Neural progenitor cell (in vitro differentiated cells): ENCODE results near the gene MKRN2OS. TPM values are rescaled to one million over a fixed set of nuclear protein-coding genes. Genes with fewer than 3 reads are reported as not detected.
"Not testable (repeated sequence)": the region's sequence is repeated elsewhere in the genome, so short reads cannot be mapped to it uniquely, and the experiment has no call there.

Source experiments
- DNase-seq: peaks from one replicate; pipeline ENCODE4 v3.0.0-alpha.2; 2016; ENCODE audit warnings: low spot score
- H2AFZ ChIP-seq: fragments of 200-600 bp; sonication (generic); replicated peaks from 2 replicates; pipeline ENCODE4 v1.6.1; 2016; ENCODE audit warnings: antibody characterized with exemption
- H3F3A ChIP-seq: fragments of 200-600 bp; sonication (generic); 2 replicates; pipeline ENCODE4 v1.6.1; 2016; ENCODE audit warnings: antibody characterized with exemption, low read depth
- H3K27ac ChIP-seq: fragments of 200-600 bp; sonication (generic); 2 replicates; pipeline ENCODE4 v1.5.1; 2016; ENCODE audit warnings: mild to moderate bottlenecking
- H3K27me3 ChIP-seq: fragments of 200-600 bp; sonication (generic); 2 replicates; pipeline ENCODE4 v1.6.1; 2016; ENCODE audit warnings: mild to moderate bottlenecking, moderate library complexity
- H3K36me3 ChIP-seq: fragments of 200-600 bp; sonication (generic); 2 replicates; pipeline ENCODE4 v1.5.1; 2016
- H3K4me1 ChIP-seq: fragments of 200-600 bp; sonication (generic); 2 replicates; pipeline ENCODE4 v1.6.1; 2016; ENCODE audit warnings: mixed run types
- H3K4me2 ChIP-seq: fragments of 200-600 bp; sonication (generic); 2 replicates; pipeline ENCODE4 v1.6.1; 2016
- H3K4me3 ChIP-seq: fragments of 200-600 bp; sonication (generic); 2 replicates; pipeline ENCODE4 v1.5.1; 2016
- H3K79me2 ChIP-seq: fragments of 200-600 bp; sonication (generic); 2 replicates; pipeline ENCODE4 v1.6.1; 2016; ENCODE audit warnings: low read depth
- H3K9ac ChIP-seq: fragments of 200-600 bp; sonication (generic); 2 replicates; pipeline ENCODE4 v1.6.1; 2016
- H3K9me3 ChIP-seq: fragments of 200-600 bp; sonication (generic); 2 replicates; pipeline ENCODE4 v1.5.1; 2016; ENCODE audit warnings: low read depth
- H4K20me1 ChIP-seq: fragments of 200-600 bp; sonication (generic); 2 replicates; pipeline ENCODE4 v1.6.1; 2016; ENCODE audit warnings: low read depth
- H3K27ac Mint-ChIP-seq: 3 replicates; pipeline ENCODE4 v1.8.0; 2021; ENCODE audit warnings: mixed read lengths
- H3K27me3 Mint-ChIP-seq: 2 replicates; pipeline ENCODE4 v1.8.0; 2022; ENCODE audit warnings: low read depth, mild to moderate bottlenecking, inconsistent platforms, moderate library complexity, mixed read lengths; ENCODE audit not compliant: insufficient read depth
- H3K36me3 Mint-ChIP-seq: 3 replicates; pipeline ENCODE4 v1.8.0; 2021; ENCODE audit warnings: mixed read lengths
- H3K4me1 Mint-ChIP-seq: 3 replicates; pipeline ENCODE4 v1.8.0; 2021; ENCODE audit warnings: mixed read lengths
- H3K4me3 Mint-ChIP-seq: 3 replicates; pipeline ENCODE4 v1.8.0; 2021; ENCODE audit warnings: mild to moderate bottlenecking, moderate library complexity, mixed read lengths
- H3K9me3 Mint-ChIP-seq: 3 replicates; pipeline ENCODE4 v1.8.0; 2020; ENCODE audit warnings: mixed read lengths
- EZH2 ChIP-seq: fragments of 200-600 bp; sonication (generic); IDR thresholded peaks from 2 replicates; pipeline ENCODE4 v1.6.1; 2017; ENCODE audit warnings: antibody characterized with exemption, mild to moderate bottlenecking, moderate library complexity
- EZH2phosphoT487 ChIP-seq: fragments of 200-600 bp; sonication (generic); IDR thresholded peaks from 2 replicates; pipeline ENCODE4 v1.6.1; 2017; ENCODE audit warnings: antibody characterized with exemption
- total RNA-seq: library from RNA; depleted of rRNA; stranded (reverse); fragments of >200 nt; gene quantifications from 2 replicates; pipeline ENCODE4 v1.2.3, GENCODE V29; 2015; ENCODE audit warnings: low replicate concordance
- TF ChIP-seq, protein P1 (sequence below): fragments of 200-600 bp; sonication (generic); IDR thresholded peaks from 2 replicates; pipeline ENCODE4 v1.5.1; 2017; ENCODE audit warnings: antibody characterized with exemption, mild to moderate bottlenecking

MKRN2OS gene
- total RNA-seq, 1 donor from 2014 or later: not detected

DNA sequence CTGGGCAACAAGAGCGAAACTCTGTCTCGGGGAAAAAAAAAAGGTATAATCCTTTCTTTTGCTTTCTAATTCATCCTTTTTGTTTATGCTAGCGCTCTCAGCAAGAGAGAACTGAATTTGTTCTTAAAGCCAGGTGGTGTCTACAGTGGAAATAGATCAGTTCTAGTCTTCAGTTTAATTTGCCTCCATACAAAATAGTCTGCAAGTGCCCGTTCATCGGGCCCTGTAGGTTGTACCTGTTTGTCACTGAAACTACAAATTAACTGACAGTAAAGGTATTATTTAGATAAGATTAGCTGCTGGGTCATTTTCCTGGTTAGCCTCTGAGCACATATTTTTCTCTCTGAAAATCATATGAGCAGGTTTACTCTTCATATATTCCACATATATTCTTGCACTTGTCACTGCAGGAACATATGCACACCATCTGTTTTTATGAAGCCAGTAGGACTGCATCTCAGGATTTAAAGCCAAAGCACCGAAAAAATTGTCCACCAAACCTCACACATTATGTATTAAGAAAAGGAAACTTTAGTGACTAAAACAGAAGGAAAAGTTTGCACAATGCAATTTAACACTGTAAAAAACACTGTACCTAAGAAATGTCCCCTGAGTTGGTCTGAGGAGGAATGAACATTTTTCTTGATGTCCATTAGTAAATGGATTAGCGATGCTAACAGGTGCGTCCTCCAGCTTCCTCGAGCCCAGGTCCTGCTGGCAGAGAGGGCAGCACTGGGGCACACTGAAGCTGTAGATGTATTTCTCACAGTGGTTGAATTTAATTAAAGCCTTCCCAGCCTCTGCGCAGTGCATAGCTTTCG, 437 bp downstream of the MKRN2OS start:
- no peak overlapping the region for H3K9ac ChIP-seq
- H3K36me3 Mint-ChIP-seq: no peaks in the 10 kb centered on the region
- no peak overlapping the region for H3K27ac Mint-ChIP-seq
- no peaks in the 10 kb centered on the region for H4K20me1 ChIP-seq
- H3K9me3 Mint-ChIP-seq: no peaks in the 10 kb centered on the region
- no peaks in the 10 kb centered on the region for H3K36me3 ChIP-seq
- no peaks in the 10 kb centered on the region for H3K27me3 Mint-ChIP-seq
- H3K4me3 ChIP-seq: no peak overlapping the region
- TF ChIP-seq EZH2phosphoT487 (no peak), EZH2 (no peak)
- TF ChIP-seq, protein P1, sequence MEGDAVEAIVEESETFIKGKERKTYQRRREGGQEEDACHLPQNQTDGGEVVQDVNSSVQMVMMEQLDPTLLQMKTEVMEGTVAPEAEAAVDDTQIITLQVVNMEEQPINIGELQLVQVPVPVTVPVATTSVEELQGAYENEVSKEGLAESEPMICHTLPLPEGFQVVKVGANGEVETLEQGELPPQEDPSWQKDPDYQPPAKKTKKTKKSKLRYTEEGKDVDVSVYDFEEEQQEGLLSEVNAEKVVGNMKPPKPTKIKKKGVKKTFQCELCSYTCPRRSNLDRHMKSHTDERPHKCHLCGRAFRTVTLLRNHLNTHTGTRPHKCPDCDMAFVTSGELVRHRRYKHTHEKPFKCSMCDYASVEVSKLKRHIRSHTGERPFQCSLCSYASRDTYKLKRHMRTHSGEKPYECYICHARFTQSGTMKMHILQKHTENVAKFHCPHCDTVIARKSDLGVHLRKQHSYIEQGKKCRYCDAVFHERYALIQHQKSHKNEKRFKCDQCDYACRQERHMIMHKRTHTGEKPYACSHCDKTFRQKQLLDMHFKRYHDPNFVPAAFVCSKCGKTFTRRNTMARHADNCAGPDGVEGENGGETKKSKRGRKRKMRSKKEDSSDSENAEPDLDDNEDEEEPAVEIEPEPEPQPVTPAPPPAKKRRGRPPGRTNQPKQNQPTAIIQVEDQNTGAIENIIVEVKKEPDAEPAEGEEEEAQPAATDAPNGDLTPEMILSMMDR: no peak
- peaks cover 8% of the 10 kb centered on the region for H3K4me1 ChIP-seq
- no peak overlapping the region for H3K27ac ChIP-seq
- peak overlapping the region; percentile 1 for H3K4me2 ChIP-seq
- no peaks in the 10 kb centered on the region for H3K9me3 ChIP-seq
- no peak for DNase-seq
- H3K4me1 Mint-ChIP-seq: peaks cover 12% of the 10 kb centered on the region
- H3F3A ChIP-seq: no peaks in the 10 kb centered on the region
- no peak overlapping the region for H3K4me3 Mint-ChIP-seq
- peaks cover 3% of the 10 kb centered on the region for H3K27me3 ChIP-seq
- H2AFZ ChIP-seq: no peak overlapping the region
- H3K79me2 ChIP-seq: no peaks in the 10 kb centered on the region

DNA sequence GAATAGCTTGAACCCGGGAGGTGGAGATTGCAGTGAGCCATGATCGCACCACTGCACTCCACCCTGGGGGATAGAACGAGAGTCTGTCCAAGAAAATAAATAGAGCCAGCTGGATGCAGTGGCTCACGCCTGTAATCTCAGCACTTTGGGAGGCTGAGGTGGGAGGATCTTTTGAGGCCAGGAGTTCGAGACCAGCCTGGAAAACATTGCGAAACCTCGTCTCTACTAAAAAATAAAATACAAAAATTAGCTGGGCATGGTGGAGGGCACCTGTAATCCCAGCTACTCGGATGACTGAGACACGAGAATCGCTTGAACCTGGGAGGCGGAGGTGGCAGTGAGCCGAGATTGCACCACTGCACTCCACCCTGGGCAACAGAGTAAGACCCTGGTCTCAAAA, 1.8 kb downstream of the MKRN2OS start:
- H2AFZ ChIP-seq, H3K27ac ChIP-seq, H3K9me3 Mint-ChIP-seq, H3K36me3 ChIP-seq, H3K27me3 ChIP-seq, H3K27ac Mint-ChIP-seq, H4K20me1 ChIP-seq, H3K9me3 ChIP-seq, H3K4me3 Mint-ChIP-seq, H3K4me1 ChIP-seq, H3K4me3 ChIP-seq, H3K4me2 ChIP-seq, H3K36me3 Mint-ChIP-seq, DNase-seq, H3K79me2 ChIP-seq, H3K9ac ChIP-seq, H3K27me3 Mint-ChIP-seq, H3F3A ChIP-seq: not testable (repeated sequence)
- peaks cover 12% of the 10 kb centered on the region for H3K4me1 Mint-ChIP-seq

DNA sequence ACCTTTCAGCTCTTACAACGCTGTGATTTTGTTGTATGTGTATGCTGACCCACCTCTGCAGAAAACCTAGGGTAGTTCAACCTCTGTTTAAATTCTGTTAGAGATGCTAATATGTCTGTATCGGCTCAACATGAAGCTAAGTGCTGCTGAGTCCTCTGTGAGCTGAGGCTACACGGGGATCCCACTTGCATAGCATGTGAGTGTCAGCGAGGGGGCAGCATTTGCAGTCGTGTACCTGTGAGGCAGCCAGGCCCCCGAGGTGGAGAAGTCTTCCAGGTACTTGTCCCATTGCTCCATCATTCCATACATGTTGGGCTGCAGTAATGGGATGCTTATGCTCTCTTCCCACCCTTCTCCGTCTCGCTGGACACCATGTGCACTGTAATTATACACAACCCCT, 3.7 kb downstream of the MKRN2OS start:
- Histone ChIP-seq H4K20me1 (no peaks in the 10 kb centered on the region), H3K4me1 (peaks cover 8% of the 10 kb centered on the region), H3F3A (no peaks in the 10 kb centered on the region), H3K79me2 (no peaks in the 10 kb centered on the region), H2AFZ (no peak overlapping the region), H3K27me3 (no peaks in the 10 kb centered on the region), H3K36me3 (no peaks in the 10 kb centered on the region), H3K4me3 (no peak overlapping the region), H3K27ac (no peak overlapping the region), H3K9me3 (no peaks in the 10 kb centered on the region), H3K9ac (no peak overlapping the region), H3K4me2 (no peak overlapping the region)
- Mint-ChIP-seq H3K27me3 (no peaks in the 10 kb centered on the region), H3K4me3 (no peak overlapping the region), H3K36me3 (peaks cover 1% of the 10 kb centered on the region), H3K27ac (no peak overlapping the region), H3K9me3 (no peaks in the 10 kb centered on the region), H3K4me1 (peaks cover 12% of the 10 kb centered on the region)
- no peak for TF ChIP-seq EZH2phosphoT487
- TF ChIP-seq, protein P1: peak; percentile 49
- TF ChIP-seq EZH2: no peak
- peak; percentile 50 for DNase-seq

DNA sequence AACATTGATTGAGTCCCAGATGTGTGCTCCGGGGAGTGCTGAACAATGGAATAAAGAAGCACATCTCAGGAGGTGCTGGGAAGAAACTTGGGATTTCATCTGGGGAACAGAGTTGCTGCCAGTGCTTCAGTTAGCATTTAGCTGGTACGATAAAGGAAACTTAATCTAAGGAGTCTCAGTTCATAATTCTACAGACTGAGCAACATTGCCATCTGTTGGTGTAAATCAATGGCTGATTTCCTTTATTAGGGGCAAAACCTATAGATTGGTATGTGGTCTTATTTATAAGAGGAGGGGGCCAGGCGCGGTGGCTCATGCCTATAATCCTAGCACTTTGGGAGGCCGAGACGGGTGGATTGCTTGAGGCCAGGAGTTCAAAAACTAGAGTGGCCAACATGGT, 8.9 kb downstream of the MKRN2OS start:
- H3K4me3 Mint-ChIP-seq: no peak overlapping the region
- H3F3A ChIP-seq: no peaks in the 10 kb centered on the region
- H3K9me3 Mint-ChIP-seq: no peaks in the 10 kb centered on the region
- no peak overlapping the region for H3K4me3 ChIP-seq
- peaks cover 2% of the 10 kb centered on the region for H3K27me3 Mint-ChIP-seq
- no peaks in the 10 kb centered on the region for H3K4me1 Mint-ChIP-seq
- H3K27me3 ChIP-seq: no peaks in the 10 kb centered on the region
- no peak overlapping the region for H3K4me2 ChIP-seq
- H2AFZ ChIP-seq: no peak overlapping the region
- H3K27ac Mint-ChIP-seq: peak overlapping the region; percentile 25
- no peaks in the 10 kb centered on the region for H4K20me1 ChIP-seq
- no peaks in the 10 kb centered on the region for H3K79me2 ChIP-seq
- no peak for DNase-seq
- no peak overlapping the region for H3K27ac ChIP-seq
- TF ChIP-seq, protein P1: peak; percentile 31
- no peak for TF ChIP-seq EZH2
- H3K4me1 ChIP-seq: no peaks in the 10 kb centered on the region
- H3K9me3 ChIP-seq: no peaks in the 10 kb centered on the region
- peaks cover 7% of the 10 kb centered on the region for H3K36me3 Mint-ChIP-seq
- no peak overlapping the region for H3K9ac ChIP-seq
- no peaks in the 10 kb centered on the region for H3K36me3 ChIP-seq
